GM10266 (cell line): Measurements from ENCODE around the gene ERAL1.

Source experiments
- DNase-seq: peaks from one replicate; pipeline ENCODE4 v3.0.0; 2012; ENCODE audit errors: extremely low spot score
- CTCF ChIP-seq: IDR thresholded peaks from 2 replicates; pipeline ENCODE4 v1.5.1; 2012; ENCODE audit warnings: mild to moderate bottlenecking, low read depth; ENCODE audit not compliant: control insufficient read depth, insufficient read depth; ENCODE audit errors: missing control alignments

The ERAL1 gene

GRCh38 chr17:28881533-28882056 lies 26.8 kb downstream of the ERAL1 start:
- no peak for TF ChIP-seq CTCF
- DNase-seq, result no peak

GRCh38 chr17:28882154-28882895 lies 27.5 kb downstream of the ERAL1 start:
- no peak for DNase-seq
- TF ChIP-seq CTCF, result no peak

- DNase-seq, result no peak
- no peak for TF ChIP-seq CTCF
These were observed 29.3 kb downstream of the ERAL1 start for GRCh38 chr17:28883967-28884702.

GRCh38 chr17:28885363-28885762 lies 30.5 kb downstream of the ERAL1 start:
- no peak for DNase-seq
- no peak for TF ChIP-seq CTCF

GRCh38 chr17:28885951-28886350 lies 31.1 kb downstream of the ERAL1 start:
- DNase-seq, result no peak
- TF ChIP-seq CTCF, result no peak

- DNase-seq, result no peak
- no peak for TF ChIP-seq CTCF
These were observed 33.2 kb downstream of the ERAL1 start for GRCh38 chr17:28887871-28888471.
